Hindlimb muscle (tissue), 1 donor: Measurements from ENCODE around the gene LIMK1. TPM values are rescaled to one million over a fixed set of nuclear protein-coding genes. Genes with fewer than 3 reads are reported as not detected.
"Not testable (repeated sequence)": the region's sequence is repeated elsewhere in the genome, so short reads cannot be mapped to it uniquely, and the experiment has no call there.

Experiments
- DNase-seq: peaks from one replicate; pipeline ENCODE4 v3.0.0-alpha.2; 2013
- polyA plus RNA-seq: library from polyadenylated mRNA; unstranded; fragments of 120-200 nt; gene quantifications from one replicate; pipeline ENCODE4 v1.2.1, GENCODE V29; 2013; ENCODE audit not compliant: insufficient read length

LIMK1 gene
- polyA plus RNA-seq, 1 donor: 14.6 TPM

- DNase-seq: no peak
These were observed 42.7 kb downstream of the LIMK1 start for GRCh38 chr7:74126220-74126880.

- DNase-seq: no peak
These were observed 46.3 kb downstream of the LIMK1 start for GRCh38 chr7:74129887-74130286.

DNA sequence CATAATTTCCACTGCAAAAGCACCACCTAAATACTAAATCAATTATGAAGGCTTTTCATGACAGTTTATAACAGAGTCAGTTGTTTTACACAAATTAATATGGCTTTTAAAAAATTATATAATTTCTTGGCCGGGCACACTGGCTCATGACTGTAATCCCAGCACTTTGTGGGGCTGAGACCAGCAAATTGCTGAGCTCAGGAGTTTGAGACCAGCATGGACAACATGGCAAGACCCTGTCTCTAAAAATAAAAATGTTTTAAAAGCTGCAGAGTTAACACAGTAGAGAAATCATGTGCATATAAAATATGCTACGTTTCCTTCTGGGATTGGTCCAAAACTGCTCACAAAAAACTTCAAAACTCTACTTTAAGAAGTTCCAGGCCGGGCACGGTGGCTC is 46.9 kb downstream of the LIMK1 start:
- DNase-seq: no peak

DNA sequence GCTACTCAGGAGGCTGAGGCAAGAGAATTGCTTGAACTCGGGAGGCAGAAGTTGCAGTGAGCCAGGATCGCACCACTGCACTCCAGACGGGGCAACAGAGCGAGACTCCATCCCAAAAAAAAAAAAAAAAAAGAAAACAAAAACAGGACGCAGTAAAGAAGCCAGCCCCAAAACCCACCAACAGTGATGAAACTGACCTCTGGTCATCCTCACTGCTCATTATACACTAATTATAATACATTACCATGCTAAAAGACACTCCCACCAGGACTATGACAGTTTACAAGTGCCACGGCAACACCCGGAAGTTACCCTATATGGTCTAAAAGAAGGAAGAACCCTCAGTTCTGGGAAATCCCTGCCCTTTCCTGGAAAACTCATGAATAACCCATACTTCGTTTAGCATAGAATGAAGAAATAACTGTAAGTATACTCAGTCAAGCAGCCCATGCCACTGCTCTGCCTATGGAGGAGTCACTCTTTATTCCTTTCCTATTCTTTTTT is 50.6 kb downstream of the LIMK1 start:
- DNase-seq: no peak

DNA sequence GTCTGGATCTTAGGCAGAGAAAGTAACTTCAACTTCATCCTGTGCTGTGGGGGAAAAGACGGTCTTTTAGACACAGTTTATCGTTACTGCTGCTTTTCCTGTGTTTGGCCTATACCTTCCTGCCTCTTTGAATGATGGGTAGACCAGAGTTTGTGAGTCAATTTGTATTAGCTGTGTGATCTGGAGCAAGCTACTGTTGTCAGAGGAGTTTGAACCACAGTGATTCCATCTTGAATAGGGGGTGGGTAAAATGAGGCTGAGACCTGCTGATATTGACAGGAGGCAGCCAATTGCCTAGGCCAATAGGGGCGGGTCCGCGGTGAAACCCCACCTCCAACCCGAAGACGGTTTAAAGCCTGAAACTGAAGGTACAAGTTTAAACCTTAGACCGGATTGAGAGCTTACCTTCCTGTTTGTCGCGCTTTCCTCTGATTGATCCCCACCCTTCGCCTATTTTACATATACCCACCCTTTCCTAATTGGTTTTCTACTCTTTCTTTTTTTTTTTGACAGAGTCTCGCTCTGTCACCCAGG is 54.8 kb downstream of the LIMK1 start:
- no peak for DNase-seq

- no peak for DNase-seq
These were observed 55.6 kb downstream of the LIMK1 start for GRCh38 chr7:74138945-74139843.

DNA sequence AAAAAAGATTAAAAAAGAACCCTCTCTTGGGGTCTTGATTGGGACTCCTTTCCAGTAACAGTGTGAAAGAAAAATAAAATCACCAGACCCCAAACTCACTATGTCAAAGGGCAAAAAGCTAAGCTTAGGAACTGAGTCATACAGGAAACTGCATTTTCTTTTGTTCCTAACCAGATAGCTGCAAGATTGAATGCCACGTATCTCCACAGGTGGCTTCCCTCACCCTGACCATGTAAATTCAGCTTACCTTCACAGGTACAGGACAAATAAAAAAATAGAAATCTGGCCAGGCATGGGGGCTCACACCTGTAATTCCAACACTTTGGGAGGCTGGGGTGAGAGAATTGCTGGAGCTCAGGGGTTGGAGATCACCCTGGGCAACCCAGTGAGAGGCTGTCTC is 58.1 kb downstream of the LIMK1 start:
- DNase-seq: no peak

DNA sequence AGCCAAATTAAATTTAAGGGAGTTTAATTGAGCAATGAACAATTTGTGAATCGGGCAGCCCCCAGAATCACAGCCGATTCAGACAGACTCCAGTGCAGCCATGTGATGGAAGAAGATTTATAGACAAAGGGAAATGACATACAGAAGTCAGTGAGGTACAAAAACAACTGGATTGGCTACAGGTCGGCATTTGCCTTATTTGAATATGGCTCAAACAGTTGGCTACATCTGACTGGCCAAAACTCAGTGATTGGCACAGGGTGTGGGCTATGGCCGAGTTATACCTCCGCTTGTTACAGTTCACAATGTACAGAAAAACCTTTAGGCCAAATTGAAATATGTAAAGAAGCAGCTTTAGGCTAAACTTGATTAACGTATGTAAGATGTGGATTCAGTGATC is 59.8 kb downstream of the LIMK1 start:
- DNase-seq: no peak

DNA sequence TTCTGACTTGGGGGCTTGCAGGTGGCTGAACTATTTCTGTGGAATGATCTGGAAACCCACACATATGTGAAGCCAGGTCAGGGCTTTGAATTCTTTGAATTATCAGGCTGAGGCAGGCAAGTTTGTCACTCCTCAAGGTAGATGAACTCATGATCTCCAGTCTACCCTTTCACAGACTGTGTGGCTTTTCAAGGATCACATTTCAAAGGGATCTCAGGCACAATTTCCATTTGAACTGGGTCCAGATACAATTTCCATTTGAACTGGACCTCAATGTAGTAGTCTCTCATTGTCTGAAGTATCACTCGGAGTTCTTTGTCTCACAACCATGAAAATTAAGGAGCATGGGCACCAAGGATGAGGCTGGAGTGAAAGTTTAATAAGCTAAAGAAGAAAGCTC is 64.9 kb downstream of the LIMK1 start:
- no peak for DNase-seq

DNA sequence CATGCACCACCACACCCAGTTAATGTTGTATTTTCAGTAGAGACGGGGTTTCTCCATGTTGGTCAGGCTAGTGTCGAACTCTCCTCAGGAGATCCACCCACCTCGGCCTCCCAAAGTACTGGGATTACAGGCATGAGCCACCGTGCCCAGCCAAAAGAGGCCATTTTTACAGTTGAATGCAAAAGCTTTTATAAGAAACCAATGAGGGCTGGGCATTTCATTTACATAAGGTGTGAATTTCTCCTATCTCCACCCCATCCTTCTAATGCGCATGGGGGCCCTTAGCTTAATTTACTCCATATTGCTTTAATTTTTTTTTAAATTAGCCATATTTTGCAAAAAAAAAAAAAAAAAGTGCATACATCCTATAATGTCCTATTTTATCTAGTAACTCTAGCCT is 65.5 kb downstream of the LIMK1 start:
- no peak for DNase-seq

DNA sequence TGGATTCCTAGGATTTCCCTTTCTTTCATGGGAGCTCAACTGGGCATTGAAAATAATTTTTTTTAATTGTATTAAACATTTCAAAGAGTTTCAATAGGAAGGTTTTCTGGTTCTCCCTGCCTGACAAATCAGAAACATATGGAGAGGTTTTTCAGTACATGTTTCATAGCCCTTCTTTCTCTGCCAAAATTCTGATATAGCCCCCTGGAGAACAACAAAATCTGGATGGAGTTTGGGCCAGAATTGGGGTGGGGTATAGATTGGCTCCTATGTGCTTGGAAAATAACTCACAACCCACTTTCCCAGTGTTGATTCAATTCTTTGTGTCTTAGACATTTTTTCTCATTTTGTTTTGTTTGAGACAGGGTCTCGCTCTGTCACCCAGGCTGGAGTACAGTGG is 66.0 kb downstream of the LIMK1 start:
- no peak for DNase-seq

- no peak for DNase-seq
These were observed 70.1 kb downstream of the LIMK1 start for GRCh38 chr7:74153736-74154135.

GRCh38 chr7:74155810-74156395 is 72.3 kb downstream of the LIMK1 start:
- no peak for DNase-seq

DNA sequence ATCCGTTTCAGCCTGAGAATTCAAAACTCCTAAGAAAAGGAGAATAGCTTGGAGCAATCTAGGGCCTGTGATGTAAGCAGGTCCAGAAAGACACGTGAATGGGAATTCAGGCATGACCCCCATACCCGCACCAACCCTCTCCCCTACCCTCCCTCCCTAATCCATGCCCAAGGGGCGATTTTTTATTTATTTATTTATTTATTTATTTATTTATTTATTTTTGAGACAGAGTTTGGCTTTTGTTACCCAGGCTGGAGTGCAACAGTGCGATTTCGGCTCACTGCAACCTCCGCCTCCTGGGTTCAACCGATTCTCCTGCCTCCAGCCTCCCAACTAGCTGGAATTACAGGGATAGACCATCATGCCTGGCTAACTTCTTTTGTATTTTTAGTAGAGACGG is 74.0 kb downstream of the LIMK1 start:
- no peak for DNase-seq

DNA sequence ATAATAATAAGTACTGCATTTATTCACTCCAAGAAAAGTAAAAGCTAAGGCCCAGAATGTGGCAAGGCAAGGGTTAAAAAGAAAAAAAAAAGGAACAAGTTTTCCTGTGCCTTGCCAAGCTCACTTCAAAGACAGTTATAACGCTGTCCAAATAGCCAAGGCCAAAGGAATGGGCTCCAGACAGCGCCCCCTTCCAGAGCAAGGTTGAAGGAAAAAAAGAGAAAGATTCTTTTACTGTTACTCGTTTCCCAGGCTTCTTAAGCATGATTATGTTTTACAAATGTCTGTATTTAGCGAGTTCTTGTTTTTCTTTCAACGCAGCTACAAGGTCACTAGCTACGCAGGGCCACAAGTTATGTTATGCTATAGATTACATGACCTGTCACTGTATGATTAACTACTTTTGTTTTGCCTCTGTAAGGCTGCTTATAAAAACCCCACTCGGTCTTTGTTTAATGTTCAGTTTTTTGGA is 81.4 kb downstream of the LIMK1 start:
- DNase-seq: no peak

DNA sequence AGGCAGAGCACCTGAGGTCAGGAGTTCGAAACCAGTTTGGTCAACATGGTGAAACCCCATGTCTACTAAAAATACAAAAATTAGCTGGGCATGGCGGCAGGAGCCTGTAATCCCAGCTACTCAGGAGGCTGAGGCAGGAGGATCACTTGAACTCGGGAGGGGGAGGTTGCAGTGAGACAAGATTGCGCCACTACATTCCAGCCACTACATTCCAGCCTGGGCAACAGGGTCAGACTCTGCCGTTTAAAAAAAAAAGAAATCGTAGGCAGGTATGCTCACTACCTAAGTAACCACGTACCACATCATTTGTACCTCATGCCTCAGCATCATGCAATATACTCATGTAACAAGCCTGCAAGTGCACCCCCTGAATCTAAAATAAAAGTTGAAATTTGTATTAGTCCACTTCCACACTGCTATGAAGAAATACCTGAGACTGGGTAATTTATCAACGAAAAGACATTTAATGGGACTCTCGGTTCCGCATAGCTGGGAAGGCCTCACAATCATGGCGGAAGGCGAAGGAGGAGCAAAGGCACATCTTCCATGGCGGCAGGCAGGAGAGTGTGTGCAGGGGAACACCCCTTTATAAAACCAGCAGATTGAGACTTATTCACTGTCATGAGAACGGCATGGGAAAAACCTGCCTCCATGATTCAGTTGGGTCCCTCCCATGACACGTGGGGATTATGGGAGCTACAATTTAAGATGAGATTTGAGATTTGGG is 82.4 kb downstream of the LIMK1 start:
- no peak for DNase-seq

- DNase-seq: not testable (repeated sequence)
These were observed 83.7 kb downstream of the LIMK1 start for GRCh38 chr7:74167324-74167723.

Other genes with a start within 250 kb of the LIMK1 start
- 1.5 TPM for gene METTL27, start 241.3 kb upstream of the LIMK1 start, polyA plus RNA-seq
- not detected for gene TMEM270, start 222.6 kb upstream of the LIMK1 start, polyA plus RNA-seq
- gene ELN, start 55.6 kb upstream of the LIMK1 start, polyA plus RNA-seq: 87.1 TPM
- gene EIF4H, start 90.6 kb downstream of the LIMK1 start, polyA plus RNA-seq: 209 TPM
- gene LAT2, start 126.2 kb downstream of the LIMK1 start, polyA plus RNA-seq: 4.3 TPM
- gene RFC2, start 170.6 kb downstream of the LIMK1 start, polyA plus RNA-seq: 34.2 TPM
- 22.3 TPM for gene CLIP2, start 205.6 kb downstream of the LIMK1 start, polyA plus RNA-seq